ENCODE measurements around the gene CORO7.

DNA sequence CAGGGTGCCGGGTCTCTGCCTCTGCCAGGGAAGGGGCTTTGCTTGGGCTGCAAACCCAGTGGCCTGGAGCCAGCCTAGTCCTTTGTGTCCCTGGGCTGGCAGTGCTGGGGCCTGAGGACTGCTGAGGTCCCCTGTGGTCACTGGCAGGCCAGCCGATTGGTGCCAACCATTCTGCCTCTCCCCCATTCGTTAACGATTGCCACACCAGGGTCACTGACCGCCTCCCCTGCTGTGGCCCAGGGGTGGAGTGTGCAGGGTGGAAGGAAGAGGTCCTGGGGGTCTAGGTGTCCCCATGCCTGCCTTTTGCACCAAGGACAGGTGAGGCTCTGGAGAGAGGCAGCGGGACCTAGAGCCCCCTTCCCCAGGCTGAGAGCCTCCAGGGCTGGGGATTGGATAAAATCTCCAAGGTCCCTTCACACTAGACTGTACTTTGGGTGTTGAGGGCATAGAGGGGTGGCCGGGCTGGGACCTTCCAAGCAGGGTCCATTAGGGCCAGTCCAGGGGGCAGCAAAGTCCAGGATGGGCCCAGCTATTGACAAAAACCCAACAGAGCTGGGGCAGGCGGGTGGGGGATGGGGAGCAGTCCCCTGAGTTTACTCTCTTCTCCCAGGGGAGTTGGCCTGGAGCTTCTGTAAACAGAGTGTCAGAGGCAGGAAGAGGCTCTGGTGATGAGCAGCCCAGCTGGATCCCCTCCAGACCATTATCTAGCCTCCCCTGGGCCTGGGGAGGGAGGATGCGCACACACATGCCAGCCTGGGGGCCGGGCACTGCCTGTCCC, 43.6 kb downstream of the CORO7 start:
- TF ChIP-seq EZH2 (IDR thresholded peaks at IDR 0.05) (no peak), POLR2AphosphoS5 (IDR thresholded peaks at IDR 0.05; ENCODE audit: borderline replicate concordance, low read depth, low read length) (no peak)

All from SK-N-MC (cell line).